ENCODE results near the gene CCSER1. TPM values are rescaled to one million over a fixed set of nuclear protein-coding genes. Genes with fewer than 3 reads are reported as not detected.

The CCSER1 gene
- total and polyA plus RNA-seq, 8 donors, result 2.0 to 9.0 (median 4.2) TPM

DNA sequence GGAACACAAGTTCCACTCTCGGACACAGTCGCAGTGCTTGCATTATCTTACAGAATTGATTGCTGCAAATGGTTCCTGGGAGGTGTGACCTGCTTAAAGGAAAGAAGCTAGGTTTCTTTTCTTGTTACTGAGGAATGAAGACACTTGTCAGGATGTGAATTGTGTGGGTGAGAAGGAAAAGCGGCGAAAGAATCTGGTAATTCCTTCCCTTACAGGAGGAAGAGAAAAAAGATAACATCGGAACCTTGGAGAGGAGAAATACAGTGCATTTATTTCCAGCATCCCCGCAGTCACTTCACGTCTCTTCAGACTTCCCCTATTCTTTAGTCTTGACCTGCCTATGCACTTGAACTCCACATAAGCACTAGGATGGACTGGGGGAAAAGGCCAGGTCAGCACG is 389 bp upstream of the CCSER1 start:
- Histone ChIP-seq H3K27me3 (peaks cover 0 to 24% of the 10 kb centered on the region in 2 donors), H3K4me1 (peaks cover 4 to 26% of the 10 kb centered on the region in 2 donors), H3K4me3 (peak overlapping the region; percentile 52 to 60), H3K9me3 (no peaks in the 10 kb centered on the region), H3K36me3 (no peaks in the 10 kb centered on the region), H3K27ac (no peak overlapping the region)
- ATAC-seq, result no peak
- intact Hi-C loops (cut with DNase I), result no loop called here
- no peak for TF ChIP-seq CTCF (IDR thresholded peaks at IDR 0.05)
- DNase-seq, result no peak

- Histone ChIP-seq H3K9me3 (no peaks in the 10 kb centered on the region), H3K4me3 (peak overlapping the region; percentile 52 to 60), H3K27ac (peak overlapping the region; percentile 59 to 71), H3K27me3 (peaks cover 0 to 24% of the 10 kb centered on the region in 2 donors), H3K4me1 (peaks cover 4 to 26% of the 10 kb centered on the region in 2 donors), H3K36me3 (no peaks in the 10 kb centered on the region)
- intact Hi-C loops (cut with DNase I), result no loop called here
- TF ChIP-seq CTCF (IDR thresholded peaks at IDR 0.05), result no peak
- ATAC-seq (peak; percentile 64), DNase-seq (peak in 3 of 4 donors; percentile 23 to 86 (median 35))
These were observed 632 bp downstream of the CCSER1 start for GRCh38 chr4:90127706-90128345.

DNA sequence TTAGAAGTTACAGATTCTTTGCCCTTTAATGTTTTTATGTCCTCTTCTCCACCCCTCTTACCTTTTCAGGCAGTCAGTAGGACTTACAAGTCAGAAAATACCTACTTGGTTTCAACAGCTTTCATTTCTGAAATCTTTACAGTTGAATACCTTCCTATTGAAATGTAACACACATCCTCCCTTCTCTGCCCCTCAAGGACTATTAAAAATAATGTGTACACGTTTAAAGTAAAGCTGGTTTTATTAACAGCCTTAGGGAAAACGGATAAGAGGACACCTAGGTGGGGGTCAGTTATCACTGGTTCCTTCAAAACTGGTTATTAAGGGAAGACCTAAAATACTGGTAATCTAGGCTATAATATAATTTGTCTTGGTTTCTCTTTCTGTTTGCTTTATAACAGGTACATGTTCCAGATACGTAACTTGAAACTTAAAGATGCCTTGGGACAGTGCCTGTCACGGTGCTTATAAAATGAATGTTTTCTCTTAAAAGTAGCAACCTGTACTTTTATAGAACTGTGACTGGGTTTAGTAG is 1.8 kb downstream of the CCSER1 start:
- Histone ChIP-seq H3K9me3 (no peaks in the 10 kb centered on the region), H3K36me3 (no peaks in the 10 kb centered on the region), H3K27me3 (peaks cover 0 to 24% of the 10 kb centered on the region in 2 donors), H3K4me3 (peak overlapping the region; percentile 52 to 60), H3K4me1 (peaks cover 4 to 26% of the 10 kb centered on the region in 2 donors), H3K27ac (peak overlapping the region in 1 of 2 donors; percentile 71)
- TF ChIP-seq CTCF (IDR thresholded peaks at IDR 0.05), result no peak
- no peak for ATAC-seq
- intact Hi-C loops (cut with DNase I), result no loop called here
- no peak for DNase-seq

DNA sequence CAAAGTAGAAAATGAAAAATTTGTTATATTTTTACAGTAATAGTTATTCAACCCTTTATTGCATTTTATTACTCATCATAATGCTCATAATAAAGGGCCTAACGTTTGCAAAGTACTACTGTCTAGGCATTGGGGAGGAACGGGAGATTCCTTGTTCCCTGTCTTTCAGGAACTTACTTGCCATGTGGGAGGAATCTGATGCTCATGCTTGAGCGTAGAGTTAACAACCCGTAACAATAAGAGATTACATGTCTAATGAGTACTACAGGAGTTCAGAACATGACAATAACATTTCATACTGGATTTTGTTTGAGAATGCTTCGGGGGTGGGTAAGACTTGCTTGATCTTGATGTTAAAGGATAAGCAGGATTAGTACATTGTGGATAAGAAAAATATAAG is 2.9 kb downstream of the CCSER1 start:
- Histone ChIP-seq H3K27me3 (peaks cover 0 to 24% of the 10 kb centered on the region in 2 donors), H3K4me1 (peaks cover 4 to 26% of the 10 kb centered on the region in 2 donors), H3K36me3 (no peaks in the 10 kb centered on the region), H3K27ac (no peak overlapping the region), H3K9me3 (no peaks in the 10 kb centered on the region), H3K4me3 (no peak overlapping the region)
- no peak for ATAC-seq
- no peak for DNase-seq
- intact Hi-C loops (cut with DNase I), result no loop called here
- TF ChIP-seq CTCF (IDR thresholded peaks at IDR 0.05), result no peak

GRCh38 chr4:90137555-90137954 is 10.4 kb downstream of the CCSER1 start:
- H3K27me3 ChIP-seq, result no peaks in the 10 kb centered on the region
- no peaks in the 10 kb centered on the region for H3K4me1 ChIP-seq
- DNase-seq (no peak), ATAC-seq (no peak)
- no peaks in the 10 kb centered on the region for H3K36me3 ChIP-seq
- H3K4me3 ChIP-seq, result no peak overlapping the region
- intact Hi-C loops (cut with DNase I), result no loop called here
- no peak overlapping the region for H3K27ac ChIP-seq
- no peaks in the 10 kb centered on the region for H3K9me3 ChIP-seq
- no peak for TF ChIP-seq CTCF (IDR thresholded peaks at IDR 0.05)
